Vagina (tissue), 2 donors: ENCODE results near the gene ENTPD8. TPM values are rescaled to one million over a fixed set of nuclear protein-coding genes. Genes with fewer than 3 reads are reported as not detected.

ENCODE experiments used
- DNase-seq, 2 donors: peaks; one replicate each; pipeline ENCODE4 v3.0.0-alpha.2; 2017; ENCODE audit errors: extremely low spot score in 2 of 2
- H3K27ac ChIP-seq: fragments of 200-600 bp; sonication (generic); one replicate; pipeline ENCODE4 v1.5.1; 2019
- H3K27me3 ChIP-seq: fragments of 200-600 bp; sonication (generic); one replicate; pipeline ENCODE4 v1.5.1; 2019
- H3K36me3 ChIP-seq, 2 donors: fragments of 200-600 bp; sonication (generic); one replicate each; pipeline ENCODE4 v1.5.1; 2017 to 2019
- H3K4me1 ChIP-seq: fragments of 200-600 bp; sonication (generic); one replicate; pipeline ENCODE4 v1.5.1; 2019
- H3K4me3 ChIP-seq, 2 donors: fragments of 200-600 bp; sonication (generic); 1 replicate in 1 of 2; 2 replicates in 1 of 2; pipeline ENCODE4 v1.5.1; 2016 to 2019
- H3K9me3 ChIP-seq: fragments of 200-600 bp; sonication (generic); one replicate; pipeline ENCODE4 v1.5.1; 2019
- POLR2A ChIP-seq, 2 donors: fragments of 450-650 bp; IDR thresholded peaks; one replicate each; pipeline ENCODE4 v1.6.1; 2017; ENCODE audit warnings: antibody characterized with exemption in 2 of 2, mild to moderate bottlenecking in 2 of 2, moderate library complexity in 2 of 2
- POLR2AphosphoS5 ChIP-seq, 2 donors: sonication (generic); formaldehyde crosslinking; IDR thresholded peaks; one replicate each; pipeline ENCODE4 v1.9.0; 2017; ENCODE audit warnings: antibody characterized with exemption in 2 of 2, mild to moderate bottlenecking in 2 of 2, low read depth in 1 of 2; ENCODE audit not compliant: insufficient read depth in 1 of 2
- intact Hi-C: fragments of 100-400 bp; cut with DNase I; formaldehyde crosslinking; loops from one replicate; pipeline ENCODE4 v1.15.1; 2023
- total RNA-seq: library from RNA; depleted of rRNA; stranded (reverse); fragments of >200 nt; gene quantifications from one replicate; pipeline ENCODE4 v1.2.3, GENCODE V29; 2016
- TF ChIP-seq, protein P1 (sequence below), 3 experiments: fragments of 450-650 bp in 2 of 3; fragments of 200-600 bp in 1 of 3; sonication (generic) in 1 of 3; IDR thresholded peaks; one replicate each; pipeline ENCODE4 v1.5.1; 2017 to 2019; ENCODE audit warnings: antibody characterized with exemption in 3 of 3, mild to moderate bottlenecking in 2 of 3, moderate library complexity in 2 of 3

Gene ENTPD8
- total RNA-seq, 1 donor from 2014 or later: not detected

DNA sequence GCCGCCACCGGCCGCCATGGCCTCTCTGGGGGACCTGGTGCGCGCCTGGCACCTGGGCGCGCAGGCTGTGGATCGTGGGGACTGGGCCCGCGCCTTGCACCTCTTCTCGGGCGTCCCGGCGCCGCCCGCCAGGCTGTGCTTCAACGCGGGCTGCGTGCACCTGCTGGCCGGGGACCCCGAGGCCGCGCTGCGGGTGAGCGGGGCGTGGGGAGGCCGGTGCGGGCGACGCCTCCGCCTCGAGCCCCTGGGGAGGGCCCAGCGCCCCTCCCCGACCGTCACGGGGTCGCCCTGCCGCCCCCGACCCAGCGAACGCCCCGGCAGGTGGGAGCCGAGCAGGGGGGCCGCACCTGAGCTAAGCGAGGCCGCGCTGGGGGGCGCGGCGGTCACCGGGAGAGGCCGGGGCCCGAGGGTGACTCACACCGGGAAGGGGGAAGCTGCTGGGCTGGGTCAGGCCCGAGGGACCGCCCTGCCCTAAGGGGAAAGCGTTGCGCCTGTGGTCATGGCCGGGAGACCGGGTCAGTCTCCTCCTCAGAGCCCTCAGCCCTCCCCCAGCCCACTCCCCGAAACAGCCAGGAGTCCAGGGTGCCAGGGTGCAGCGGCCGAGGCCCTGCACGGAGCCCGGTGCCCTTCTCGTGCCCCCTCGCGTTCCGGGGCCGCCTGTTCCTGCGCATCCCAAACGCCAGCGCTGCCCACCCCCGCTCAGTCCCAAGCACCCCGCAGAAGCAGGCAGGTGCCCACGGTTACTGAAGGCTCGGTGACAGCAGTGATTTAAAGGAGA is 17.5 kb downstream of the ENTPD8 start:
- TF ChIP-seq, protein P1, sequence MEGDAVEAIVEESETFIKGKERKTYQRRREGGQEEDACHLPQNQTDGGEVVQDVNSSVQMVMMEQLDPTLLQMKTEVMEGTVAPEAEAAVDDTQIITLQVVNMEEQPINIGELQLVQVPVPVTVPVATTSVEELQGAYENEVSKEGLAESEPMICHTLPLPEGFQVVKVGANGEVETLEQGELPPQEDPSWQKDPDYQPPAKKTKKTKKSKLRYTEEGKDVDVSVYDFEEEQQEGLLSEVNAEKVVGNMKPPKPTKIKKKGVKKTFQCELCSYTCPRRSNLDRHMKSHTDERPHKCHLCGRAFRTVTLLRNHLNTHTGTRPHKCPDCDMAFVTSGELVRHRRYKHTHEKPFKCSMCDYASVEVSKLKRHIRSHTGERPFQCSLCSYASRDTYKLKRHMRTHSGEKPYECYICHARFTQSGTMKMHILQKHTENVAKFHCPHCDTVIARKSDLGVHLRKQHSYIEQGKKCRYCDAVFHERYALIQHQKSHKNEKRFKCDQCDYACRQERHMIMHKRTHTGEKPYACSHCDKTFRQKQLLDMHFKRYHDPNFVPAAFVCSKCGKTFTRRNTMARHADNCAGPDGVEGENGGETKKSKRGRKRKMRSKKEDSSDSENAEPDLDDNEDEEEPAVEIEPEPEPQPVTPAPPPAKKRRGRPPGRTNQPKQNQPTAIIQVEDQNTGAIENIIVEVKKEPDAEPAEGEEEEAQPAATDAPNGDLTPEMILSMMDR (IDR thresholded peaks at IDR 0.05): no peak
- TF ChIP-seq POLR2A (IDR thresholded peaks at IDR 0.05) (no peak), POLR2AphosphoS5 (IDR thresholded peaks at IDR 0.05; ENCODE audit: insufficient read depth in 1 of 2, low read depth in 1 of 2) (no peak)
- intact Hi-C loops: no loop called here
- peak overlapping the region; percentile 87 for H3K27ac ChIP-seq
- peak overlapping the region; percentile 84 to 95 for H3K4me3 ChIP-seq
- H3K36me3 ChIP-seq: no peaks in the 10 kb centered on the region
- H3K9me3 ChIP-seq: no peaks in the 10 kb centered on the region
- no peak for DNase-seq
- peaks cover 34% of the 10 kb centered on the region for H3K4me1 ChIP-seq
- no peaks in the 10 kb centered on the region for H3K27me3 ChIP-seq

GRCh38 chr9:137422604-137423513 is 18.3 kb downstream of the ENTPD8 start, which contains the start of the genes EXD3 and NOXA1:
EXD3 (minus strand) TSS chr9:137423162; CDS start chr9:137395357, 27,805 bp downstream.
NOXA1 (plus strand) TSS chr9:137423393; CDS start chr9:137423530, 137 bp downstream.
- peaks cover 34% of the 10 kb centered on the region for H3K4me1 ChIP-seq
- intact Hi-C loops: no loop called here

DNA sequence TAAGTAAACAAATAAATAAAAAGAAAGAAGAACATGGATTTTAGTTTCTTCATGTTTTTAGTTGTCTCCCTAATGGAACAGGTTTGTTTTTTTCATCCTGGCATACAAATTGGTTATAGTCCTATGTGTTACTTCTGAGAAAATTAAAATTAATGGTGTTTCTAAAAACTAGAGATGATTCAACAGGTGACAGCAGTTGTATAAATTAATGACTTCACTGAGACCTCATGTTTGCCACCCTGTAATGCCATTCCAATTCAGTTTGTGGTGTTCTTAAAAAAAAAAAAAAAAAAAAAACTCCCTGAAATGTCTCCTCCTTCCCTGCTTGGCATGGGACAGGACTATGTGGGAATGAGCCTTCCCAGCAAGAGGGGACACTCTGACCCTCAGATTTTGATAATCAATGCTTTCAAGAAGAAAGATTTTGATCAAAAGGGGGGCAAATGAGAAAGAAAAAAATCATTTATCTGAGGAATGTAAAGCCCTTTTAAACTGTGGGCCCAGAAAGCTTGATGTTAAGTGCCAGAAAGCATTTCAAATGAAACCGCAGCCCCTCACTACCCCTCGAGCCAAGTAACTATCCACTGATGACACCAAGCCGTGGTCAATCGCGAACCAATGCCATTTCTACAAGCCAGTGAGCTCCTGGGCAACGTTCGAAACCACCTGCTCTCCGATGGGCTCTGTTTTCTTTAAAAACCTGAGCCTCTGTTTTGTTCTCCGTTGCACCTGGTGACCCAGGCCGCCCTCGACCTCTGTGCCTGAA is 19.1 kb downstream of the ENTPD8 start:
- no peaks in the 10 kb centered on the region for H3K36me3 ChIP-seq
- TF ChIP-seq POLR2A (IDR thresholded peaks at IDR 0.05): no peak
- no peak for TF ChIP-seq POLR2AphosphoS5 (IDR thresholded peaks at IDR 0.05; ENCODE audit: insufficient read depth in 1 of 2, low read depth in 1 of 2)
- TF ChIP-seq, protein P1 (IDR thresholded peaks at IDR 0.05): no peak
- intact Hi-C loops: no loop called here
- peak overlapping the region; percentile 87 for H3K27ac ChIP-seq
- H3K9me3 ChIP-seq: no peaks in the 10 kb centered on the region
- no peak for DNase-seq
- H3K4me3 ChIP-seq: peak overlapping the region; percentile 84 to 95
- H3K4me1 ChIP-seq: peaks cover 34% of the 10 kb centered on the region
- no peaks in the 10 kb centered on the region for H3K27me3 ChIP-seq

More at GRCh38 chr9:137422604-137423513, 18.3 kb downstream of the ENTPD8 start, which contains the start of the genes EXD3 and NOXA1:
- Histone ChIP-seq H3K27me3 (no peaks in the 10 kb centered on the region), H3K36me3 (no peaks in the 10 kb centered on the region), H3K9me3 (no peaks in the 10 kb centered on the region), H3K4me3 (peak within 1 kb of the TSS; percentile 84 to 95), H3K27ac (peak within 1 kb of the TSS; percentile 87)
- TF ChIP-seq POLR2A (IDR thresholded peaks at IDR 0.05) (no peak), POLR2AphosphoS5 (IDR thresholded peaks at IDR 0.05; ENCODE audit: insufficient read depth in 1 of 2, low read depth in 1 of 2) (no peak)
- TF ChIP-seq, protein P1 (IDR thresholded peaks at IDR 0.05): peak in 2 of 3 experiments; percentile 28 to 40
- DNase-seq: no peak

- no peaks in the 10 kb centered on the region for H3K9me3 ChIP-seq
- no peak for TF ChIP-seq POLR2A (IDR thresholded peaks at IDR 0.05)
- no peak for TF ChIP-seq POLR2AphosphoS5 (IDR thresholded peaks at IDR 0.05; ENCODE audit: insufficient read depth in 1 of 2, low read depth in 1 of 2)
- TF ChIP-seq, protein P1 (IDR thresholded peaks at IDR 0.05): no peak
- no peaks in the 10 kb centered on the region for H3K36me3 ChIP-seq
- intact Hi-C loops: loop anchor here (10.0 kb wide), 1 partner anchor 253 kb away; no protein-coding TSS in a partner anchor
- DNase-seq: no peak
- peaks cover 18% of the 10 kb centered on the region for H3K4me1 ChIP-seq
- peak overlapping the region; percentile 1 for H3K27ac ChIP-seq
- H3K4me3 ChIP-seq: peak overlapping the region in 1 of 2 donors; percentile 35
- H3K27me3 ChIP-seq: no peaks in the 10 kb centered on the region
These were observed 23.8 kb downstream of the ENTPD8 start for GRCh38 chr9:137417161-137418021.
